B cell (primary cell): Measurements from ENCODE around the gene RETREG2.

Experiments
- EZH2 ChIP-seq: IDR thresholded peaks from 2 replicates; pipeline ENCODE4 v1.6.1; 2012; ENCODE audit warnings: borderline replicate concordance, low read depth, mild to moderate bottlenecking, moderate library complexity, low read length; ENCODE audit not compliant: insufficient read depth, poor library complexity, severe bottlenecking
- TF ChIP-seq, protein P1 (sequence below): fragments of 200-600 bp; IDR thresholded peaks from one replicate; pipeline ENCODE4 v1.8.0; 2022; ENCODE audit warnings: antibody characterized with exemption, mild to moderate bottlenecking

DNA sequence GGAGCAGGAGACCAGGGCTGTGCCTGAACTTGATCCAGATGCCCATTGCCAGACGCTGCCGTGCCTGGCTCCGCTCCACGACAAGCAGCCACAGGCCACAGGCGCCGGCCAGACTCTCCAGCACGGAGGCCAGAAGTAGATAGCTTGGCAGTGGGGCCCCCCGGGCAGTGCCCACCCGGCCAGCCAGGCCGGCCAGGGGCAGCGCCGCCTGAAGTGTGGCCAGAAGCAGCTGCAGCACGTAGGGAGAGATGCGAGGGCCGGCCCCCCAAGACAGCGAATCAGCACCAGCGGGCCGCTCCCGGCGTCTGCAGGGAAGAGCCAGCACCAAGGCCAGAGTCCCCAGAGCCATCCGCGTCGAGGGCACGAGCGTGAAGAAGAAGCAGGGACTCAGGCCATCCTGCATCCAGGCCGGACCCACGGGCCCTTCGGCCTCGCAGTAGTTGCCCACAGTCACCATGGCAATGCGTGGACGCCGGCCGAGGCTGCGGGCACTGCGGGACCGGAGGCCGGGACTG is 40.2 kb downstream of the RETREG2 start:
- TF ChIP-seq, protein P1, sequence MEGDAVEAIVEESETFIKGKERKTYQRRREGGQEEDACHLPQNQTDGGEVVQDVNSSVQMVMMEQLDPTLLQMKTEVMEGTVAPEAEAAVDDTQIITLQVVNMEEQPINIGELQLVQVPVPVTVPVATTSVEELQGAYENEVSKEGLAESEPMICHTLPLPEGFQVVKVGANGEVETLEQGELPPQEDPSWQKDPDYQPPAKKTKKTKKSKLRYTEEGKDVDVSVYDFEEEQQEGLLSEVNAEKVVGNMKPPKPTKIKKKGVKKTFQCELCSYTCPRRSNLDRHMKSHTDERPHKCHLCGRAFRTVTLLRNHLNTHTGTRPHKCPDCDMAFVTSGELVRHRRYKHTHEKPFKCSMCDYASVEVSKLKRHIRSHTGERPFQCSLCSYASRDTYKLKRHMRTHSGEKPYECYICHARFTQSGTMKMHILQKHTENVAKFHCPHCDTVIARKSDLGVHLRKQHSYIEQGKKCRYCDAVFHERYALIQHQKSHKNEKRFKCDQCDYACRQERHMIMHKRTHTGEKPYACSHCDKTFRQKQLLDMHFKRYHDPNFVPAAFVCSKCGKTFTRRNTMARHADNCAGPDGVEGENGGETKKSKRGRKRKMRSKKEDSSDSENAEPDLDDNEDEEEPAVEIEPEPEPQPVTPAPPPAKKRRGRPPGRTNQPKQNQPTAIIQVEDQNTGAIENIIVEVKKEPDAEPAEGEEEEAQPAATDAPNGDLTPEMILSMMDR, result no peak
- TF ChIP-seq EZH2, result no peak
